Common myeloid progenitor, CD34-positive (primary cell): ENCODE measurements around the gene ENAM.

Experiments
- CTCF ChIA-PET: fragments of 350-600 bp; sonication (Branson Sonifier 250); formaldehyde crosslinking; loops from one replicate; lab custom pipeline; 2021; ENCODE audit warnings: antibody characterized with exemption; lab: Charles Lee
- POLR2A ChIA-PET: fragments of 350-600 bp; sonication (Branson Sonifier 250); formaldehyde crosslinking; loops from one replicate; lab custom pipeline; 2021; ENCODE audit warnings: antibody characterized with exemption; lab: Charles Lee
- DNase-seq, 3 donors: peaks; one replicate each; pipeline versions ENCODE4 v3.0.0 to v3.0.0-alpha.2; 2013
- H3K27ac ChIP-seq, 2 experiments: 1 replicate in 1 of 2; 2 replicates in 1 of 2; pipeline ENCODE4 v1.7.0; 2013; ENCODE audit warnings: inconsistent platforms in 2 of 2, low read length in 2 of 2, mild to moderate bottlenecking in 2 of 2, low read depth in 1 of 2, moderate library complexity in 1 of 2; ENCODE audit not compliant: severe bottlenecking in 2 of 2, insufficient read depth in 1 of 2, poor library complexity in 1 of 2
- H3K27me3 ChIP-seq, 5 experiments: replicated peaks in 2 of 5; 1 replicate in 3 of 5; 2 replicates in 2 of 5; pipeline versions ENCODE4 v1.6.1 to v1.7.0; 2013; ENCODE audit warnings: low read length in 4 of 5, mild to moderate bottlenecking in 2 of 5, moderate library complexity in 2 of 5, inconsistent platforms in 1 of 5; ENCODE audit not compliant: insufficient read depth in 5 of 5, control insufficient read depth in 4 of 5
- H3K36me3 ChIP-seq, 4 experiments: 1 replicate in 2 of 4; 2 replicates in 2 of 4; pipeline versions ENCODE4 v1.6.1 to v1.7.0; 2013; ENCODE audit warnings: low read length in 3 of 4, control low read depth in 1 of 4, mild to moderate bottlenecking in 1 of 4; ENCODE audit not compliant: control insufficient read depth in 4 of 4, insufficient read depth in 4 of 4
- H3K4me1 ChIP-seq, 4 experiments: 1 replicate in 3 of 4; 2 replicates in 1 of 4; pipeline versions ENCODE4 v1.6.1 to v1.7.1; 2013; ENCODE audit warnings: low read length in 3 of 4, mild to moderate bottlenecking in 3 of 4, control low read depth in 1 of 4, inconsistent platforms in 1 of 4, moderate library complexity in 1 of 4; ENCODE audit not compliant: control insufficient read depth in 4 of 4, insufficient read depth in 4 of 4; ENCODE audit errors: control extremely low read depth in 1 of 4
- H3K4me3 ChIP-seq, 7 experiments: 1 replicate in 4 of 7; 2 replicates in 3 of 7; pipeline versions ENCODE4 v1.5.1 to v1.7.0; 2013; ENCODE audit warnings: mild to moderate bottlenecking in 7 of 7, low read length in 6 of 7, moderate library complexity in 6 of 7, inconsistent platforms in 2 of 7, low read depth in 2 of 7, control low read depth in 1 of 7; ENCODE audit not compliant: insufficient read depth in 4 of 7, control insufficient read depth in 1 of 7; ENCODE audit errors: extremely low read depth in 1 of 7
- H3K9me3 ChIP-seq, 5 experiments: 1 replicate in 4 of 5; 2 replicates in 1 of 5; pipeline versions ENCODE4 v1.6.1 to v1.7.1; 2013; ENCODE audit warnings: low read length in 4 of 5, mild to moderate bottlenecking in 2 of 5, inconsistent platforms in 1 of 5, low read depth in 1 of 5, moderate library complexity in 1 of 5; ENCODE audit not compliant: control insufficient read depth in 4 of 5, insufficient read depth in 2 of 5; ENCODE audit errors: control extremely low read depth in 1 of 5
- WGBS: methylation state at CpG from one replicate; pipeline ENCODE4 v1.1.5; 2013; ENCODE audit not compliant: insufficient coverage; 5-methylcytosine and 5-hydroxymethylcytosine counted together

ENAM gene

DNA sequence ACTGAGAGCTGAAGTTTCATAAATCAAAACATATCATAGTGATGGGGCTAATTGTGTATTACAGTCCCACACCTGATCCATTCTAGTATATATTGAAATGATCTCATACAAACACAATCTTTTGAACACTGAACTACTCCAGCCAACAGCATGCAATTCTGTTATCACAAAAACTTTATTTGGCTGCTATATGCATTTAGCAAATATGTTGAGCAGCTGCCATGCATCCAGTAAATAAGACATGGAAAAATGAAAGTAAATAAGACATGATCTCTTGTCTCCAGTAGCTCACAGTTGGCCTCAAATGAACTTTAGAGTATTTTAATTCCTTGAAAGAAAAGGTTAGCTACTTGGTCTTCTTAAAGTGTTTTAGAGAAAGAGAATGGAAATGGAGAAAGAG lies 34.3 kb upstream of the ENAM start:
- ChIA-PET POLR2A (no interaction called here), CTCF (interaction anchor here (0.5 to 1.1 kb wide), 2 partner anchors 9 to 968 kb away, joined by 3 read pairs; no protein-coding TSS in a partner anchor)
- no peaks in the 10 kb centered on the region for H3K36me3 ChIP-seq

DNA sequence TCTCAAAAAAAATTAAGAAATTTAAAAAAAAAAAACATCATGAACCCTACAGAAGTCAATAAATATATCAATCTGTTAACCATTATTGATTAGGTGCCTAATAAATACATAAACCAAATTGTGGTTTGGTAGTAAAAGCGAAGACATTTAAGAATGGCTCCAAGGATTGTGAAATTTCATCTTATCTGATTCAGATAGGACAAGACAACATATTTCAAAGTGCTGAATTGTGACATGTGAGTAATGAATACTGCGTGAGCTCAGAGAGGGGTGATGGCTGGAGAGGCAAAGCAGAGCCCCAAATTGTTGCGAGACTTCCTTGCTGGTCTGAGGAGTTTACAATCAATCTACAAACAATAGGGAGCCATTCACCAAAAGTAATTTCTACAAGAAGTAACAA lies 28.2 kb upstream of the ENAM start:
- peaks cover 0 to 4% (median 0%) of the 10 kb centered on the region in 4 experiments for H3K4me1 ChIP-seq
- no peaks in the 10 kb centered on the region for H3K9me3 ChIP-seq
- H3K36me3 ChIP-seq = no peaks in the 10 kb centered on the region
- no peak for DNase-seq
- no peak overlapping the region for H3K4me3 ChIP-seq
- WGBS = 100% methylated on average over 1 of the region's 3 CpGs
- H3K27ac ChIP-seq = no peak overlapping the region
- POLR2A ChIA-PET = no interaction called here
- H3K27me3 ChIP-seq = no peaks in the 10 kb centered on the region
- CTCF ChIA-PET = interaction anchor here (0.6 to 1.5 kb wide), 8 partner anchors 11 to 1112 kb away, joined by 3 to 5 read pairs (median 3); no protein-coding TSS in a partner anchor

More for the DNA sequence above, 34.3 kb upstream of the ENAM start:
- Histone ChIP-seq H3K27ac (no peak overlapping the region), H3K27me3 (no peaks in the 10 kb centered on the region), H3K9me3 (no peaks in the 10 kb centered on the region), H3K4me1 (no peaks in the 10 kb centered on the region), H3K4me3 (no peak overlapping the region)
- no peak for DNase-seq

DNA sequence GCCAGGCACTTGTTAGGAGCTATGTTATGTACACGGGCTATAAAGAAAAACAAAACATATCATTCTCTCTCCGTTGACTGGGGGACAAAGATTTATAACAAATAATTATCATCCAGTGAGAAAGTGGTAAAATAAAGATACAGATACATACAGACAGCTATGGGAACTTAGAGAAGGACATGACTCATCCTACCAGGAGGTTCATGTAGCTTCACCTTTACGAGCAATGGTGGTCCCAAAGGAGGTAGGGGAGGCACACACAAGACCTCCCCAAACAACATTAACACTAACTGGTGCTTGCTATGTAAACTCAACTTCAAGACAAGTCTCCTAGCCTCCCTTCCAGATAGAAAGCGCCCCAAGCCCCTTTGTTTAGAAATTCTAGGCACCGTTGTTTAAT lies 27.6 kb upstream of the ENAM start:
- Histone ChIP-seq H3K4me3 (no peak overlapping the region), H3K4me1 (peaks cover 0 to 4% (median 0%) of the 10 kb centered on the region in 4 experiments), H3K9me3 (no peaks in the 10 kb centered on the region), H3K36me3 (no peaks in the 10 kb centered on the region), H3K27ac (no peak overlapping the region), H3K27me3 (no peaks in the 10 kb centered on the region)
- WGBS = 93% methylated on average over 2 of the region's 5 CpGs
- ChIA-PET CTCF (interaction anchor here (0.6 to 1.5 kb wide), 10 partner anchors 10 to 1111 kb away, joined by 3 to 5 read pairs (median 3); no protein-coding TSS in a partner anchor), POLR2A (no interaction called here)
- no peak for DNase-seq

DNA sequence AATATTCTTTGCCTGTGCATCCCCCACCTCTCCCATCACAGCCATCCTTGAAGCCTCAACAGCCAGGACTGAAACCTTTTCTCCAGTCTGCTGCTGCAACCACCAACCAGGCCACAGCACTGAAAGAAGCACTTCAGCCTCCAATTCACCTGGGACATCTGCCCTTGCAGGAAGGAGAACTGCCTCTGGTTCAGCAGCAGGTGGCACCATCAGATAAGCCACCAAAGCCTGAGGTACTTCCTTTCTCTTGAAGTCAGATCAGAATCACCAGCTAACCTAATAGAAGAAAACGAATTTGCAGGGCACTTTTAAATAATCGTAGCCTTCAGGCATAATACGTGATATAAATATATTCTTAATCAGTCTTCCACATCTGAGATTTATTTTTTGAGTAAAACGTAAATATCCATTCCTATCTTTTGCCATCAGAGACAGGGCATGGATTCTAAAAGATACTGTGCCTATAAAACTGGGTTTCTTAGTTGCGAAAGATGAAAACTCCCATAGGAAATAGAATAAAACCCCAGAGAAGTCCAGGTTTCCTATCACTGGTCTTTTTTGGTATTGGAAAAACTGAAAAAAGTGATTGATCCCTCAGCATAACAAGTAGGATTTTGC lies 27.0 kb upstream of the ENAM start:
- H3K36me3 ChIP-seq = no peaks in the 10 kb centered on the region
- H3K4me3 ChIP-seq = peak overlapping the region in 2 of 7 experiments; percentile 11 to 14
- peak; percentile 82 to 95 (median 92) for DNase-seq
- H3K27ac ChIP-seq = no peak overlapping the region
- POLR2A ChIA-PET = no interaction called here
- CTCF ChIA-PET = interaction anchor here (1.0 to 1.5 kb wide), 8 partner anchors 12 to 1111 kb away, joined by 3 read pairs; no protein-coding TSS in a partner anchor
- no peaks in the 10 kb centered on the region for H3K27me3 ChIP-seq
- H3K4me1 ChIP-seq = peaks cover 0 to 4% (median 0%) of the 10 kb centered on the region in 4 experiments
- no CpG with 5 or more reads among the region's 5 CpGs for WGBS
- H3K9me3 ChIP-seq = no peaks in the 10 kb centered on the region

DNA sequence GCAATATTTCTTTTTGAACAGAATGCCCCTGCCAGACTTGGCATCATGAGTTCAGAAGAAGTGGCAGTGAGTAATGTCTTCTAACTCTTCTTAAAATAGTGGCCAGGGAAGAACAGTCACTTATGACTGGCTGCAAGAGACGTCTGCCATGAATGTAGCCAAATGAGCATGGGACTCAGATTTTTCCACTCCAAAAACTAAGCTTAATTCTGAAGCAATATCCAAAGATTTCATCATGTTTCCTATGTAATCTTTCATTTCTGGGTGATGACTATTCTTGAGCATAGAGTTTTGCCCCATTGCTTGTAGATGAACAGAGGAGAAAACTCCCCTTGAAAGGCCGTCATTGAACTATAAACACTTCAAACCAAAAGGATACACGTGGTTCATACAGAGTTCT lies 24.7 kb upstream of the ENAM start:
- ChIA-PET POLR2A (no interaction called here), CTCF (interaction anchor here (1.0 to 1.3 kb wide), 2 partner anchors 9 to 11 kb away, joined by 3 read pairs; no protein-coding TSS in a partner anchor)

DNA sequence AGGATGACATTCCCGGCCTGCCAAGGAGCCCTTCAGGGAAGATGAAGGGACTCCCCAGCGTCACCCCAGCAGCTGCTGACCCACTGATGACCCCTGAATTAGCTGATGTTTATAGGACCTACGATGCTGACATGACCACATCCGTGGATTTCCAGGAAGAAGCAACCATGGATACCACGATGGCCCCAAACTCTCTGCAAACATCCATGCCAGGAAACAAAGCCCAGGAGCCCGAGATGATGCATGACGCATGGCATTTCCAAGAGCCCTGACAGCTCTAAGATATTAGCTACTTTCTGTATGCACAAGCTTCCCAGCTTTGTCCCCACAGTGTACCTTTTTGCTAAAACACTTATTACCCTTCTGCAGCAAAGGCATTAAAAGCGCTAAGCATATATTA lies 22.1 kb upstream of the ENAM start:
- DNase-seq = no peak
- WGBS = 95% methylated on average over 6 of the region's 8 CpGs
- Histone ChIP-seq H3K9me3 (no peaks in the 10 kb centered on the region), H3K27me3 (no peaks in the 10 kb centered on the region), H3K4me3 (no peak overlapping the region), H3K4me1 (peaks cover 0 to 4% (median 0%) of the 10 kb centered on the region in 4 experiments), H3K27ac (no peak overlapping the region), H3K36me3 (no peaks in the 10 kb centered on the region)
- POLR2A ChIA-PET = no interaction called here
- CTCF ChIA-PET = interaction anchor here (1.0 to 1.6 kb wide), 5 partner anchors 8 to 388 kb away, joined by 3 to 4 read pairs (median 3); no protein-coding TSS in a partner anchor

More for the DNA sequence above, 24.7 kb upstream of the ENAM start:
- no peaks in the 10 kb centered on the region for H3K9me3 ChIP-seq
- H3K4me1 ChIP-seq = peaks cover 0 to 4% (median 0%) of the 10 kb centered on the region in 4 experiments
- no peak overlapping the region for H3K27ac ChIP-seq
- no peak overlapping the region for H3K4me3 ChIP-seq
- no peaks in the 10 kb centered on the region for H3K36me3 ChIP-seq
- no peaks in the 10 kb centered on the region for H3K27me3 ChIP-seq
- DNase-seq = no peak
- WGBS = 100% methylated on average over 2 of the region's 3 CpGs

DNA sequence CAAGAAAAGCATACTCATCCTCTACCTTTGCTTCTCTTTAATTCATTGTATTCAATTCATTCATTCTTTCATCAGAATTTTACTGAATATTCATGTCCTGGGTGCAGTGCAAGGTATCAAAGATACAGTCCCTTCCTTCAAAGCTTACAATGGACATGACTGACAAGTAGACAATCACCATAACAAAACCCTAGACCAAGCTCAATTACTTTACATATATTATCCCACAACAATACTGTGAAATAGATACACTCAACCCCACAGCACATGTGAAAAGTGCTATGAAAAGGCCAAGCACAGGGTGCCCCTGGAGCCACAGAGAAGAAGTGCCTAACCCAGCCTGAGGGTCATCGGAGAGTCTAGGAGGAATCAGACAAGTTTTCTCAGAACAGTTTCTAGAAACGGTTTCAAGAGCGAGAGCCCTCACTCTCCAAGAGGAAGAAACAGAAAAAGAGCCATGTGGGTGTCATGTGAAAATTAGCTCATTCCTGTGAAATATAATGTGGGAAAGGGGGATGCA lies 21.1 kb upstream of the ENAM start:
- WGBS = 93% methylated on average over 3 of the region's 3 CpGs
- ChIA-PET CTCF (interaction anchor here (1.1 kb wide), 1 partner anchor 37 kb away, joined by 3 read pairs; no protein-coding TSS in a partner anchor), POLR2A (no interaction called here)
- Histone ChIP-seq H3K4me3 (no peak overlapping the region), H3K4me1 (no peaks in the 10 kb centered on the region), H3K9me3 (no peaks in the 10 kb centered on the region), H3K36me3 (no peaks in the 10 kb centered on the region), H3K27me3 (no peaks in the 10 kb centered on the region), H3K27ac (no peak overlapping the region)
- DNase-seq = no peak
